COLO668 (cell line): ENCODE data around the gene NOLC1.

ENCODE experiments used
- DNase-seq: peaks from one replicate; lab custom pipeline; 2025; ENCODE audit not compliant: unreplicated experiment; lab: John Stamatoyannopoulos, UW

Gene NOLC1

GRCh38 chr10:102151774-102152544 lies at the start of gene NOLC1:
Gene NOLC1, plus strand, starts transcription at chr10:102152389. Its CDS starts 22 bp downstream, at chr10:102152411.
- peak; percentile 94 for DNase-seq

- DNase-seq, result no peak
Observed at GRCh38 chr10:102102421-102102820, 49.8 kb upstream of the NOLC1 start.

DNA sequence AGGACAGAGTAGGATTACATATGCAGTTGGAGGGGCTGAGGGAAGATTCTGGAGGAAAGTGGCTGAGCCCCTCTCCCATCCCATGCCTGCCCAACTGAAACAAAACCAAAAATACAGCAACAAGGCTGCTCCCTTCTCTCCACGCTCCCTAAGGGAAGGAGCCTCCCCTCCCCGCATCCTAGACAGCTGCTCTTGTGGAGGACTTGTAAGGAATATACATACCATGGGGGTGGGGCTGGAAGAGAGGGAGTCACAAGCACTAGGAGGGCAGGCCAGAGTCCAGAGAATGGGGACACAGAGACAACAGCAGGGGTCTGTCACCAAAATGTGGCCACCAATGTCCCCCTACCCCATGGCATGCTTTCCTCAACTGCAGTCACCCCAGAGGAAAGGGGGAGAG lies 45.2 kb upstream of the NOLC1 start:
- no peak for DNase-seq

DNA sequence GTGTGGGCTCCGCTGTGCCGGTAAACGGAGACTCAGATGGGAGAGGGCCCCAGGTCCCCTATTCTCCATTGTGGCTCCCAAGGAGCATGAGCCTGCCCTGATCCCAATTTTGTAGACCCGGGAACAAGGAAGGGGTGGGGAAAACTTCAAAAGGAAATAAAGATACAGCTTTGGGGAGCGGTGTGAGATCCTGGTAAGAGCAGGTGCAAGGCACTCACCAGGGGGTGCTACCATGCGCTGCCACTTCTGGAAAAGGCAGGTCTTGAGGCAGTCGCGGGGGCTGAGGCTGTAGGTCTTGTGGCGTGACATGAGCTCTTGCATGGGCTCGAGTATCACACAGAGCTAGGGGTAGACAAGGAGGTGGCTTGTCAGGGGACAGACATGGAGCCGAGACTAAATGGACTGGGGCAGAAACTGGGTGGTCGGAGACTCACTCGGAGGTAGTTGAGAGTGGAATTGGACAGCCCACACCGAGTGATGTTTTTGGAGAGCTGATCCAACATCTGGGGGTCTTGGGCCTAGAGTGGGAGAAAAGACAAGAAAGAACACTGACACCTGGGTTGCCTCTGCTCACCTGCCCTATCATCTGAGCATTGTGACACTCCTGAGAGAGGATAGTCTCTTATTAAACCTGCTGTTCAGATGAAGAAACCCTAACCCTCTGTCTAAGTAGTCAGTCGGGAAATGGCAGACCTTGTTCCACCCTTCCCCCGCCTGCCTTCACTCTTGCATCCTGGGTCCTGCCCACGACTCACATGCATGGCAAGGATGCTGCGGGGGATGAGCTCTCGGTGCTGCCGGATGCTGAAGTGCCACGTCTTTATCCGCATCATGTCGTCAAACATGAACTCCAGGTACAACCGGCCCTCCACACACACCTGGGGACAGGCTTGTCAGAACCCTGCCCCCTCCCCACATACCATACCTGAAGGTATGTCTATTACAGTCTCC lies 42.7 kb upstream of the NOLC1 start:
- no peak for DNase-seq

DNA sequence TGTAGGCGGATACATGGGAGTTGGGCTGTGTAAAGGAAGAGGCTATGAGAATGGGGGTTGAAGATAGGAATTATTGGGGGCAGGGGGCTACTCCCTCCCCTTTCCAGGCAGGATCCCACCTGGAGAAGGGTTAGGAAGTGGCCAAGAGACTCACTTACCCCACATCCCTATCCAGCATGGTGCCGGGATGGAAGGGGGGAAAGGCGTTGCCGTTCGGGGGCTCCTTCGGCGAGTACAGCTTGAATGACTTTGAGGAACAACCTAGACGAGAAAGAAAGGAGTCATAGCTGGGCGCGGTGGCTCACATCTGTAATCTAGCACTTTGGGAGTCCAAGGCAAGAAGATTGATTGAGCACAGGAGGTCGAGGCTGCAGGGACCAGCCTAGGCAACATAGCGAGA lies 40.9 kb upstream of the NOLC1 start:
- no peak for DNase-seq

DNA sequence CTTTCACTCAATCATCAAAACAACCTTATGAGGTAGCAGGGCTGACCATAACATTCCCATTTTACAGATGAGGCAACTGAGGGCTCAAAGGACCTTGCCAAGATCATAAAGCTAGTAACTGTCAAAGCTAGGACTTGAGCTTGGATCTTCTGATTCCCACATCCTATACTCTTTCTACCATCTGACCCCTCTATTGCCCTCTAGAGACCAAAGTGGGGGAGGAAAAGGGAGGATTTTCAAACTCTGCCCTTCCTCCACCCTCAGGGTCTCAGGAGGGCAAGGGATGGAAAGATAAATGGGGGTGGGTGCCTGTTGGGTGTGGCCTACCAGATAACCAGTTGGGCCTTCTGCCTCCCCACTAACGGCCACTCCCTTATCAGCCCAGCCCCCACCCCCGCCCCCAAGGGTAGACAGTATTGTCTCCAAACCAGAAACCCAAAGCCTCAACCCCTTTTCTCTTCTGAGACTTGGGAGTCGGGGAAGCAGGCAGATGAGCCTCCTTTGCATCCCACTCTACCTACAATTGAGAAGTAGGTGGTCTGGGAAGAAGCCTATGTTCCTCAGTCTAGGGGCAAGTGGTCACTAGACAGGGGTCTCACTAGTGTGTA lies 39.9 kb upstream of the NOLC1 start:
- no peak for DNase-seq

DNA sequence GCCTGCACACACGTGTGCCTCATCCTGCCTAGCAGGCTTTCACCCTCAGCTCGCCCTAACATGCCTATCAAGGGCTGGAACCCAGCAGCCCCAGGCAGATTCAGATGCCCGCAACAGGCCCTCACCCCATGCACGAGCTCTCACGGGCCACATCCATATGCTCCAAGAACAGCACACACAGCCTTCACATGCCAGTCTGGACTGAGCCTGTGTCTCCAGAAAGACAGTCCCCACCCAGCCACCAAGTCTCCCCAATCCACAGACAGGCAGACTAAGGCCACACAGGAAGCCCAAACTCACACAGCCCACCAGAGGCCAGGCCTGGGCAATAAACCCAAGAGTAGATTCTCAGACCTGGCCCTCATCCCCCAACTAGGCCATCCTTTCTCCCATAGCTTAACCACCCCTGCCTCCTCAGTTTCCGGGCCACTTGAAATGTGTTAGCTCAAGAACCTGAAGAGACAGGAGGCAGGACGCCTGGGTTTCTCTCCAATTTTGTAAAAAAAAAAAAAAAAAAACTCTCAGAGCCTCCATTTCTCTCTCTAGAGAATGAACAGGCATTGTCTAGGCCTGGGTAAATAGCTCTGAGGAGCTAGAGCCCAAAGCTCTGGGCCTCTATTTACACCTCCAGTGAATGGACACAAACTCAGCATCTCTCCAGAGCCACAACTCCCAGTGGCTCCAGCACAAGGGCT lies 38.8 kb upstream of the NOLC1 start:
- no peak for DNase-seq

DNA sequence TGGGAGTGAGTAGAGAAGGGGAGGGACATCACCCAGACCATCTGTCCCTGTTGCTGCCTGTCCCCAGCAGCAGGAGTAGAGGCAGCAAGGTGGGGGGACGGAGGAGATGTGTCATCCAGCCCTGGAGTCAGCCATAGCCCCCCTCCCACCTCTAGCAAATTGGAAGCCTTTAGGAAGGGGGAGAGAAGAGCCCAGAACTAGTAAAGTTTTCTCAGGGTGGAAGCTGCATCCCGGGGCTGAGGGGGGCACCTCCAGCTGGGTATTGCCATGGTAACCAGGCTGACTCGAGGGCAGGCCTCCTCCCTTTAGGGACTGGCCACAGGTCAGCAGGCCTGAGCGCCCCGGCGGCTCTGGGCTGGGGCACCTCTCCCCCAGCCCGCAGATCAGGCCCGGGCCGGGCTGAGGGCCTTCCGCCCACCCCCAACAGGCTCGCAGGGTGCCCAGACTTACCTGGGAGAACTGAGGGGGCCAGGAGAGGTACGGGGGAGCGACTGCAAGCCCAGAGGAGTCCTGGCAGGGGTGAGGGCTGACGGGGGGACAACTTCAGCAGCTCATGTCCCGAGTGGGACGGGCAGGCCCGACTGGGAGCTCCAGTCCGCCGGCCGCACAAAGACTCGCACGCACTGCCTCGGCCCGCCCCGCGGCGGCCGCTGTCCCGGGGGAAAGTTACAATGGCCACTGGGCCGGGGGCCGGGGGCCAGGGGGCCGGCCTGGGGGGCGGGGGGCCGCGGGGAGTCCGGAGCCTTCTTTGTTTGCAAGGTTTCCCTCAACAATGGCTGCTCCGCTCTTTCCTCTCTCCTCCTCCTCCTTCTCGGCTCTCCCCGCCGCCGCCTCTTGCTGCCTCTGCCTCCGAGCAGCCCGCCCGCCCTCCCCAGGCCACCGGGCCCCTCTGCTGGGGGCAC lies 38.0 kb upstream of the NOLC1 start:
- DNase-seq, result peak; percentile 22

GRCh38 chr10:102114861-102115618 lies 37.1 kb upstream of the NOLC1 start:
- DNase-seq, result peak; percentile 86

DNA sequence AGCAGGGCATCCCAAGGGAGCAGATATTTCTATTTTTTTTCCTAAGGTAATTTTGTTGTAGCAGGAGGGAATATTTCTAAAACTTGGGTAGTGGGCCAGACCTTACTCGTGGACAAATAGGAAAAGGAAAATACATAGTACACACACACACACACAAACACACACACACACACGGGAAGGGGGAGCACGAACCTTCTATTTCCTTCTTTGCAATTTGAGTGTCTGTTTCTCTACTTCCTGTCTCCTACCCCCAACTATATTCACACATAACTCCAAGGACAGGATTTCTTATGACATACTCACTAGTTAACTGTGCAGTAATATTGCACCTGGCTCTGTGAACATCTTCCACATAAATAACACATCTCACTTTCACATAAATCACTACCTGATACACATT lies 36.4 kb upstream of the NOLC1 start:
- DNase-seq, result no peak

GRCh38 chr10:102116656-102117055 lies 35.5 kb upstream of the NOLC1 start:
- DNase-seq, result no peak

GRCh38 chr10:102117391-102118159 lies 34.6 kb upstream of the NOLC1 start:
- DNase-seq, result peak; percentile 82

GRCh38 chr10:102118867-102119266 lies 33.3 kb upstream of the NOLC1 start:
- DNase-seq, result peak; percentile 16

GRCh38 chr10:102119417-102120141 lies 32.6 kb upstream of the NOLC1 start:
- DNase-seq, result peak; percentile 14

- peak; percentile 78 for DNase-seq
Observed at GRCh38 chr10:102120142-102120990, 31.8 kb upstream of the NOLC1 start, which contains the start of gene LDB1. Gene LDB1, minus strand, starts transcription at chr10:102120368. Its CDS starts 258 bp downstream, at chr10:102120110.

GRCh38 chr10:102120991-102121738 lies 31.0 kb upstream of the NOLC1 start:
- DNase-seq, result no peak
